NCI-H2196 (cell line): ENCODE data around the gene ZNF385B.
"Not testable (repeated sequence)": the region's sequence is repeated elsewhere in the genome, so short reads cannot be mapped to it uniquely, and the experiment has no call there.

Source experiments
- DNase-seq: peaks from one replicate; lab custom pipeline; 2025; ENCODE audit not compliant: unreplicated experiment; lab: John Stamatoyannopoulos, UW

Gene ZNF385B

DNA sequence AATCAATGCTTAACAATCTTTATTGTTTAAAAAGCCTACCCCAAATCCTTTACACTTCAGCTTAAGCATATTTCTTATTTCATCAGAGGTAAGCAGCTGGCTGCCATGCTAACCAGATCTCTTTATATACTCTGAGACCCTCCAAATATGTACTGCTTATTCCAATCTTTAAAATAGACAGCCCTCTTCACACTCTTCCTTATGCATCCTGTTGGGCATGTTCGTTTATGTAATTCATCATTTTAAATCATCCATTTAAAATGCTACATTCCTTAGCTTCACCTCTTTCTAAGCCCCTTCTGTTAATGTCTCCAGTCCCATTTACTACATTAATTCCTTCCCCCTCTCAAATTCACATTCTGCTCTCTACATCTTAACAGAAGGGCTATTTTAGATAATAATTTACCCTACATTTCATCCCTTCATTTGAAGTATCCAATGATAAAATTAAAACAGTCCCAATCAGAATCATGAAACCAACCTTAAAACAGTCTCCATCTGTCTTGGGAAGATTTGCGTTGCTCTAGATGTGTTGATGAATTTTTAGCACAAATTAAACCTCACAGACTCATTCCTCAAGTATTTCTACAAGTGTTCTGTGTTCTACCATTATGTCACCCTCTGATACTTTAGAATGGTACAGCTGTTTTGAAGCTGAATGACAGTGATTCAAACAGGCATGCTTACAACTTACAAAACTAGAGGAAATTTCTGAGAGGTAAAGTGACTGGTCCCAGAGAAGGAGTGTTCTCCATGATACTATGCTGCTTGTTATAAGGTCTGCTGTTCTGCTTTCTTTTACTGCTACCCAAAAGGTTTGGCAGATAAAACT lies 59.1 kb downstream of the ZNF385B start:
- no peak for DNase-seq

DNA sequence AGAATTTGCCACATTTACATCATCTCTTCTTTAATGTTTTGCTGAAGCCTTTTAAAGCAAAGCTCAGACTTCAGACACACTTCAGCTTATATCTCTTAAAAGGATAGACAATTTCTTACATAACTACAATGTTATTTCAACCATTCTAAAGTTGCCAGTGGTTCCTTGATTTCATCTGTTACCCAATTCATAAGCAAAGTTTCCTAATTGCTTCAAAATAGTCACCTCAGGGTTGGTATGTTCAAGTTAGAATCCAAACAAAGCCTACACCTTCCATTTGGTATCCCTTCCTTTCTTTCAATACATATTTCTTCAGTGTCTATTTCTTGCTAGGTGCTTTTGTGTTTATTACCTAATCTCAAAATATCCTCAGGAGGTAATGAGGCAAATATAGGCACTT lies 60.6 kb downstream of the ZNF385B start:
- no peak for DNase-seq

DNA sequence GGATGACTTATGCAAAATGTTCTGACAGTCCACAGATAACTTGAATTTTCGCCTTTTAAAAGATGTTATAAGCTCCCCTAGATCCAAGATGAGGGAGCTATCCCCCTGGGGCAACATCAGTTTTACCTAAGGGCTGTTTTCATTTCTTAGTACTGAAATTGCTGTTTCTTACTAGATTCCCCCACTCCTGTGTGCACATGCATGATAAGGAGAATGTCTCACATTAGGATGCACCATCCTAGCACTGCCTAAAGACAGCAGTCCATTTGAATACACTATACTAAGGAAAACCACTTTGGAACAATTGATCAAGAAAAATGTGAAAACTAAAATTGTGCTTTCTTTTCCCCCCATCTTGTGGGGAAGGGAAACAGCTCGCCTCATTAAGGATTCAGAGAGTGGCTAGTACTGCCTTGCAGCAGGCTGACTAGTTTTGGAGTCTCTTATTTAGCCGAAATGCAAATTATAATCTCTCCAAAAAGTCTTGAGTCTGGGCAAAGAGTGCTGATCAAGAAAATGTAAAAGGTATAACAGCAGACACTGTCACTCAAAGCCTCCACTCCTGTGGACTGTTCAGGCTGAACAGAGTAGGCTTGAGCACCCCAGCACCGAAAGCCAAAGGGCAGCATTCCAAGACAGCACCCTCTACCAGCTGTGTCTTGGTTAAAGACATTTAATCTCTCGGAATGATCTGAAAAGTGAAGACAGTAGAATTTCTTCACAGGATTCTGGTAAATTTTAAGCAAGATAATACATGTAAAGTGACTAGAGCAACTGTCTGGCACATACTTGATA lies 65.0 kb downstream of the ZNF385B start:
- no peak for DNase-seq

DNA sequence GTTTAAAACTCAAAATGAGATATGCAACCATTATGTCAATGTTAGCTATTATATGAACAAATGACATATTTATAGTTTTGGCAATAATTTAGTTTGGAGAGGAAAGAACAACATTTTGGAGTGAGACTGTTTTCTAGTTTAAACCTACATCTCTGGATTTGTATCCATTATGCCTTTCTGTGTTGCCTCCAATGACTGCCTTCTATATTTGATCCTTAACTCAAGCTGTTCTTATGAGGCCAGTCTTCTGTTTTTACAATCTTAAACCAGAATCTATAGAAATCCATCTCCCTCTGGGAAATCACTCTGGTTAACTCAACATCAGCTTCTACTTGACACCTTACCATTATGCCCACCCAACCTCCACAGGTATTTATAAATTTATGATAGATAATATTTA lies 67.5 kb downstream of the ZNF385B start:
- no peak for DNase-seq

DNA sequence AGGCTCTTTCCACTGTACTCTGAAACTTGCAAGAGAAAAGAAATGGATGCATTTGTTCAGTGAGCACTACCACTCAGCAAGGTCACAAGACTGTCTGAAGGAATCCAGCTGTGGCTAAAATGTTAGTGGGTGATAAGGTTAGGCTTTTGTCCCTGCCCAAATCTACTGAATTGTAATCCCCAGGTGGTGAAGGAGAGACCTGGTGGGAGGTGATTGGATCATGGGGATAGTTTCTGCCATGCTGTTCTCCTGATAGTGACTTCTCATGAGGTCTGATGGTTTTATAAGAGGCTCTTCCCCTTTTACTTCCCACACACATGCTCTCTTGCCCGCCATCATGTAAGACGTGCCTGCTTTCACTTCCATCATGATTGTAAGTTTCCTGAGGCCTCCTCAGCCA lies 68.2 kb downstream of the ZNF385B start:
- no peak for DNase-seq

DNA sequence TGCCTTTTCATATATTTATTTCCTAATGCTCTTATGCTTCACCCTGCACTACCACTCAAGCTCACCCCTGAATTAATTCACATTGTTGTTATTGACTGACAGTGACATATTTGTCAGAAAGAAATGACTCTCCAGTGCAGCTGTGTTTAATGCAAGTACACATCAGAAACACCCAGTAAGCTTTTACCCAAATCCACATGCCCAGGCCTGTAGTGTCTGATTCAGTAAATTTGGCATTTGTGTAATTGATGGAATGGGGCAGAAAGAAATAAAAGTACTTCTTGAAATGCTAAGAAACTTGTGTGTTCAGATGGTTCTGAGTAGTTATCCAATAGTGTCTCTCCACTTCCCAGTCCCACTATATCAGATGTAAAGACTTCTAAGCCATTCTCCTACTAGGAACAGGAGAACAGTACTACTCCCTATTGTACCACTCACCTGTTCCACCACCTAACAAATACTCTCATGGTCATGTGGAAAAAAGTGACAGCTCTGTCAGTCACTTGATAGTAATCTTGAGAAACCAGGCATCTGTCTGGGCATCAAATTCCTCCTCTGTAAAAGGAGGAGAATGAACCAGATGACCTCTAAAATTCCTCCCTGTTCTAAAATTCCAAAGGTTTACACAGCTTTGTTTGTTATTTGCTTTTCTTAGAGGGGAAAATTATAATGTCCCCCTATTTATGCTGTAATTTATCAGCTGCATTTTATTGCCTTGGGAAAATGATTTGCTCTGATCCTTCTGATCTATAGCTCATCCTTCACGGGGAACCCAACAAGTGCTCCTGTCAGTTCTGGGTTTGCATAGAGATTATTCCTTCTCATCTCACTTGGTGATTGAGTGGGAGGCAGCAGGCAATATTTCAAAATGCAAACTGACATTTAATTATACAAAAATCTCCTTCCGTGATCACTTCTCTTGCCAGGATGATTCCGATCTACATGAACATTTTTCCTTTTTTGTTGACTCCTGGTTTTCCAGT lies 70.9 kb downstream of the ZNF385B start:
- DNase-seq: no peak

DNA sequence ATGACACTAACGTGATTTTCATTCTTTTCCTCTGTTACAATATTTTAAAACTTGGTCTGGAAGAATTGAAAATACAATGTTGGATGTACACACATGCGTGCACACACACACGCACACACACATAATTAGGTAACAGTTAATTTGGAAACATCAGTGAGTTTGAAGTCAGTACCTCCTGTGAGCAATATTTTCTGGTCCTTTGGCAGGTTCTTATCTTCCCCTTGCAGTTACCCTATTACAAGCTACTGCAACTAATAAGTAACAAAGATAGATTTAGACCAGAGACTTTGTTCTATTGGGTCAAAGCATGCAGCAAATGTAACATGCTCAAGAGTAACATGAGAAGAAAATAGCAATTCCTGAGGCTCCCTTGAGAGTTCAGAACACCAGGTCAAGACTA lies 73.3 kb downstream of the ZNF385B start:
- DNase-seq: no peak

DNA sequence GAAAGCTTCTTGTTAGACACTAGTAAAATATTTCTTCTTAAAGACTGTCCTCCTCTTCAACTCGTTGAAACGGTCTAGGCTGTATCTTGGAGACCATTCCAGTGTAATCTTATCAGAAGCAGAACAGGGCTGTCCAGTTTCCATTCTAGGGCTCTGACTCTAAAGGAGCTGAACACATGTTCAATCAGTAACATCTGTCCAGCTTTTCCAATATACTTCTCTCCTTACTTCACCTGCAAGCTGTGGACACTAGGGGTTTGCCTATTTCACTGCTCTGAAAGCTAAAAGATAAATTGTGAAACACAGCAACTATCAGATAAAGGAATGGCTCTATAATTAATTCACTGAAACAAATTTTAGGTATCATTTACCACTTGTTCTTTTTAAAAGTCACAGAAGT lies 73.8 kb downstream of the ZNF385B start:
- DNase-seq: no peak

DNA sequence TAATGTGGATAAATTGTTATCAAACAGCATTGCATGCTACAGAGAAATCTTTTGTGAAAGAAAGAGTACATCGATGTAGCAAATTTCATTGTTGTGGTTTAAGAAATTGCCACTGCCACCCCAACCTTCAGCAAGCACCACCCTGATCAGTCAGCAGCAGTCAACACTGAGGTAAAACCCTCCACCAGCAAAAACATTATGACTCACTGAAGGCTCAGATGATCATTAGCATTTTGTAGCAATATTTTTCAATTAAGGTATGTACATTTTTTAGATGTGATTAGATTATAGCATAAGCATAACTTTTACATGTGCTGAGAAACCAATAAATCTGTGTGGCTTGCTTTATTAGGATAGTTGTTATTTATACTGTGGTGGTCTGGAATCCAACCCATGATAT lies 75.5 kb downstream of the ZNF385B start:
- no peak for DNase-seq

DNA sequence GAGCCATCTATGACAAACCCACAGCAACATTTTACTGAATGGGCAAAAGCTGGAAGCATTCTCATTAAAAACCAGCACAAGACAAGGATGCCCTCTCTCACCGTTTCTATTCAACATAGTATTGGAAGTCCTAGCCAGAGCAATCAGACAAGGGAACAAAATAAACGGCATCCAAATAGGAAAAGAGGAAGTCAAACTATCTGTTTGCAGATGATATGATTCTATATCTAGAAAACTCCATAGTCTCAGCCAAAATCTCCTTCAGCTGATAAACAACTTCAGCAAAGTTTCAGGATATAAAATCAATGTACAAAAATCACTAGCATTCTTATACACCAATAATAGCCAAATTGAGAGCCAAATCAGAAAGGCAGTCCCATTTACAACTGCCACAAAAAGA lies 79.1 kb downstream of the ZNF385B start:
- DNase-seq: not testable (repeated sequence)

DNA sequence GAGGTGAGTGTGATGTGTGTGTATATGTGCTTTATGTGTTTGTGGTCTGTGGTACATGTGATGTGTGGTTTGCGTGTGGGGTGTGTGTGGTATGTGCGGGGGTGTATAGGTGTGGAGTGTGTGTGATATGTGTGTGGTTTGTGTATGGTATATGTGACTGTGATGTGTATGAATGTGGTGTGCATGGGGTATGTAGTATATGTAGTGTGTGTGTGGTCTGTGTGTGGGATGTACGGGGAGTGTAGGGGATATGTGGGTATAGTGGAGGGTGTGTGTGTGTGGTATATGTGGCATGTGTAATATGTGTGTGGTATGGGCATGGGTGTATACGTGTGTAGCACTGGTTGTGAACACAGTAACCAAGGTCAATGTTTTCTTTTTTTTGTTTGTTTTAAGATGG lies 87.4 kb downstream of the ZNF385B start:
- no peak for DNase-seq

DNA sequence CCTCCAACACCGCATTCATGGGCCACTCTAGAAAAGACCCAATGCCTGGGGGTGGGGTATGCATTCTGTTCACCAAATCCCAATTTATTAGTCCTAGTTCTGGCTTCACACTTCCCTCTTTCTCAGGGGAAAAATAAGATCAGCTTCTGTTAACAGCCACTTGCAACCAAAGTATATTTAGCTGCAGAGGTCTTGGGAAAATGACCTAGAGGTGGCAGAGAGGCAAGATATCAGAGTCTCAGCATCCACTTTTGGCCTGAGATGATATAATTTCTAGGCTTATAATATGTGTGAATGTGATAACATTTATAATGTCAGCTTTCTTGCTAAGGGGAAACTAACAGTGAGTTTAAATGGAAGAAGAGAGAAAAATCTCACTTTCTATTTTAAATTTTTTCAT lies 89.1 kb downstream of the ZNF385B start:
- no peak for DNase-seq

DNA sequence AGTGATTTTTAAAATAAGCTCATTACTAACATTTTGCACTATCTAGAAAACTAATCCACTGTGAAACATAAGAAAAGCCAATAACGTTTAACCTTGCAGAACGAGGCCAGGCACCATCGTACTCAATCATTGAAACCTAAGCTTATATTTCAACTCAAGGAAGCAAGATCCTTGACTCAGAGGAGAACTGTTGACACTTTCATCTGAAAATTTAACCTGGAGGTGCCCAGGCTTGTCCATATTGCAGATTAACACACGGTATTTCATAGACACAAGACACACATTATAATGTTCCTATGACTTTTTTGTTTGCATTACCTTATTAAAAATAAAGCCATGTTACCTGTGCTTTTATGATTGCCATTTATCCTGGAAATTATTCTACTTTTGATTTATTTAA lies 89.6 kb downstream of the ZNF385B start:
- no peak for DNase-seq

DNA sequence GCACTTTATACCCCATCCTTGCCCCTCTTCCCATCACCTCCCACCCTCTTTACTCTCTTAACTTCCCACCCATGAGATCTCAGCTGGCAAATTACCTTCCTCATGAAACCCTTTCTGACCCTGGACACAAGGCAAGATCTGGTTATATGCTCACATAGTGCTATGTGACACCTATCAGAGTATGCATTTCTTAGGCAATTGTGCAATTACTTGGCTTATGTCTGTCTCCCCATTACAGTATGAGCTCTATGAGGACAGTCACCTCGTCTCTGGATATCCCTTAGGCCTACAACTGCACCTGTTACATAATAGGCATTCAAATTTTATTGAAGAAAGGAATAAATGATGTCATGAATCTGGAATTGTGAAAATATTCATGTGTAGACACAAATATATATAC lies 91.4 kb downstream of the ZNF385B start:
- DNase-seq: no peak

DNA sequence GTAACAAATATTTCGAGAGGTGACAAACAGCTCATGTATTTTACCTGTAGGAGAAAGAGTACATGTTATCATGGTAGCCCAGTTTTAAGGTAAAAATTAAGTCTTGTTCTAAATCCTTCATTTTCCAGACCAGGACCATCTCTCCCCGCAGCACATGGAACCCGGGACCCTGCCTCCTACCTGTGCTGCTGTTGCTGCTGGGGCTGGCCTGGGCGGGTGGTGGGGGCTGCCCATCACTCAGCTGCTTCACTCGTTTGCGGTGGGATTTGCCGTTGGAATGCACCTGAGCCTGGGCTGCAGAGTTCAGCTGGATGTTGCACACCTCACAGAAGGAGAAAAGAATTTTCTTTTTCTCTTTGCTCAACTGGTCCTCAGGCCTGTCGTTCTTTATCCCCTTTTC lies 92.1 kb downstream of the ZNF385B start:
- DNase-seq: no peak

DNA sequence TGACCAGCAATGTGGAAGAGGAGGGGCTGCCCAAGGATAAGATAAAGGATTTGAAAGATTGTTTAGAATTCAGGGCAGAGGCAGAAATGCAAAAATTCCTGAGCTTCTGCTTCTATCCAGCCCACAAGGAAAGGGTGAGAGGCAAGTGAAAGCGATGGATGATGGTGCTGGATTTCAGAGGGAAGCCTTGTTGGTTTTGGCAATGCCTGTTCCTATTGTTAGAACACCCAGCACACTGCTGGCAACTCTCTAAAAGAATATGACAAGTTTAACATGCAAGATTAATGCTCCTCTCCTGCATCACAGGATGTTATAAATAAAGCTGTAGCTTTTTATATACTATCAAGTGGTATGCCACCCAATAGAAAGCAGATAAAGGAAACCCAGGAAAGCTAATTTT lies 92.6 kb downstream of the ZNF385B start:
- no peak for DNase-seq

DNA sequence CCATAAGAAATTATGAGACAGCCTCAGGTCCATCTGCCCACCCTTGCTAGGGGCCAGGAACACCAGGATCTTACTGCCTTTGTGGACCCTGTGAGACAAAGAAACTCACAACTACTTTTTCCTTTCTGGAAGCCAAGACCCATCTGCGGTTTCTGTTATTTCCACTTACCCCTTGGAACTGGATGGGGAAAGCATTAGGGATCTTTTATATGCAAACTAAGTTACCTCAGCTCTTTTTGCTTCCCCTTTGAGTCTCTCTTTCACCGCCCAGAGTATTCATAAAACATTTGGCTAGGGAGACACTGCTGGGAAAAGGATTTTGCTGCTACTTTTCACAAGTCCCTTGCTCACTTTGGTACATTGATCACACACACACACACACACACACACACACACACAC lies 95.7 kb downstream of the ZNF385B start:
- DNase-seq: no peak

DNA sequence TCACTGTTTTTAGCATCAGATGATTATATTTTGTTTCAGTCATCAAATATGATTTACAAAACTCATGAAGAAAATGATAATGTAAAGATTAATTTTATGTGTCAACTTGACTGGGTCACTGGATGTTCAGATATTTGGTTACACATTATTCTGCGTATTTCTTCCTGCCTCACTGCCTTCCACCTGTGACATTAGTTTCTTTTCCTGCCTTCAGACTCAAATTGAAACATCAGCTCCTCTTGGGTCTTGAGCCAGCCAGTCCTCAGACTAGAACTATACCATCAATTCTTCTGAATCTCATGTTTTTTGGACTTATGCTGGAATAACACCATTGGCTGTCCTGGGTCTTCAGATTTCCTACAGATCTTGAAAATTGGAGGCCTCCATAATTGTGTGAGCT lies 96.7 kb downstream of the ZNF385B start:
- DNase-seq: no peak

DNA sequence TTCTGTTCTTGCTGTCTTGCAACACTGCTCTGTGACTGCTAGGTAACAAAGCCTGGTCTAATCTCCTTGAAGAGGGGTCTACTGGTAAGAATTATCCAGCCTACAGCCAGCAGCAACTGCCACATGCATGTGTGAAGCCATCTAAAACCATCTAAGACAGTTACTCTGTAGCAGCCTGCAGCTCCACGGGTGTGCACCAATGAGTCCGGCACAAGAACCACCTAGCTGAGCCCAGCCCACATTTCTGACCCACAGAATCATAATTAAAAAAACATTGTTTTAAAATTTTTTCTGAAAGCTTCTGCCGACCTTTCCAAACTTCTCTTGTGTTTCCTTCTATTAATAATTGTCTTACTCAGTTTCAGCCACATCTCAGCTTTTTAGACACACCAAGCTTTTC lies 102.8 kb downstream of the ZNF385B start:
- no peak for DNase-seq

DNA sequence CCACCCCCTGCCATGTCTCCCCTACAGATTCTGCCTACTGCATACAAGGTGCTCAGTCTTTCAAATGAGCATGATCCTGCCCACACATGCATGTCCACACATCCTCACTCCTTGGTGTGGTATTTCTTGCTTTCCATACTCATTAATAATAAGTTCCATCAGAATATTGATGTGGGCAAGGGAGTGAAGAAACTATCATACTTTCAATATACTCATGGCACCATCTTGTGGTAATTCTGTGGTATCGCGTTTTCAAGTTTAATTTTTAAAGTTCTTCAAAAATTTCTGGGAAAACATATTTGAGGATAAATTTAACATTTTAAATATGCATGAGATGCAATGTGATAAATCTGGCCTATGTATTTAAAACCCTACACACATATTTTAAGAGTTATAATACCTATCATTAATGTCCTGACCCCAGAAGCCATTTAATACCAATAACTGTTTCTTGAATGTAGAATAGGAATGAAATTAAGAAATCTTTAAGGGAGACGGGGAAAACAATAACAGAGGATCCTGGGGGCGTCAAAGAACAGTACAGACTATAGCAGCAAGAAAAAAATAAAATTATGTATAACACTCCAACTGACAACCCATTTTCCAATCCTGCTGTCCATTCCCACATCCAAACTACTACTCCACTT lies 110.1 kb downstream of the ZNF385B start:
- peak; percentile 24 for DNase-seq

DNA sequence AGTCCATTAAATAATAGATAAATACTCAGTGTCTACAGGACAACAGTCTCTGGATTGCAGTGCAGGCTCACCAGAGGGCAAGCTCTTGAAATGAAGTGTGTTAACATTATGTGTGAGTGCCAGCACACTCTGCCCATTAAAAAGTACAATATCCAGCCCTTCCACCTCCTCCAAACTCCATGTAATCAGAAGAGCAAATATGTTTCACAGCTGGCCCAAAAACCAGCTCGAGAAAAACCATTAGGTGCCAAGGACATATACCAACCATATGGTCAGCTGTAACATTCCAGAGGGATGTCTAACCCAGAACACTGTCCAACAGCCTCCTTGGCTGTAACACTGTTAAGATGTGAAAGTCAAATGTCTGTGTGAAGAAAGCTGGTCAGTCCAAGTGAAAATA lies 112.2 kb downstream of the ZNF385B start:
- DNase-seq: no peak
